Measurements from ENCODE around the gene RDX.

GRCh38 chr11:110186867-110187266 is 109.5 kb downstream of the RDX start:
- TF ChIP-seq CTCF (IDR thresholded peaks at IDR 0.05), result no peak
- no peak for TF ChIP-seq POLR2A (IDR thresholded peaks at IDR 0.05)
- no peak for TF ChIP-seq POLR2AphosphoS5 (IDR thresholded peaks at IDR 0.05; ENCODE audit: insufficient read depth in 1 of 2, low read depth in 1 of 2)
